Tibial nerve (tissue), 4 donors: ENCODE results near the gene CRY1.

ENCODE experiments used
- CTCF ChIP-seq, 5 experiments: fragments of 200-600 bp in 3 of 5; fragments of 450-650 bp in 2 of 5; sonication (generic) in 3 of 5; IDR thresholded peaks; one replicate each; pipeline ENCODE4 v1.5.1; 2016 to 2019; ENCODE audit warnings: antibody characterized with exemption in 5 of 5, mild to moderate bottlenecking in 3 of 5, moderate library complexity in 2 of 5
- EP300 ChIP-seq, 2 donors: sonication (generic); formaldehyde crosslinking; IDR thresholded peaks; one replicate each; pipeline ENCODE4 v1.6.1; 2017; ENCODE audit warnings: antibody characterized with exemption in 2 of 2, mild to moderate bottlenecking in 1 of 2

DNA sequence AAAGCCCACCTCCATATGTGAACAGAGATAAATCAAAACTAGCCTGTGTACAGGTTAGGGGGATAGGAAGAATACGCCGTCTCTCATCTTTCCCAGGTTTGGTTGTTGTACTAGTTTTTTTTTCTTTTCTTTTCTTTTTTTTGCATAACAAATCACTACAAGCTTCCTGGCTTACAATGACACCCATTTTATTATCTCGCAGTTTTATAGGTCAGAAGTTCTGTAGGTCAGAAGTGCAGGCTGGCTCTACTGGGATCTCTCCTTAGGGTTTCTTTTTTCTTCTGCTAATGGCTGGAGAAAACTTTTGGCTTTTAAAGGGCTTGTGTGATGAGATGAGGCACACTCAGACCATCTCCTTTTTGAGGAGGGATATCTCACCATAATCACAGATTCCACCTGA lies 25.7 kb upstream of the CRY1 start:
- TF ChIP-seq CTCF (IDR thresholded peaks at IDR 0.05) (no peak), EP300 (IDR thresholded peaks at IDR 0.05) (no peak)
